ENCODE results near the gene CTNNB1.

DNA sequence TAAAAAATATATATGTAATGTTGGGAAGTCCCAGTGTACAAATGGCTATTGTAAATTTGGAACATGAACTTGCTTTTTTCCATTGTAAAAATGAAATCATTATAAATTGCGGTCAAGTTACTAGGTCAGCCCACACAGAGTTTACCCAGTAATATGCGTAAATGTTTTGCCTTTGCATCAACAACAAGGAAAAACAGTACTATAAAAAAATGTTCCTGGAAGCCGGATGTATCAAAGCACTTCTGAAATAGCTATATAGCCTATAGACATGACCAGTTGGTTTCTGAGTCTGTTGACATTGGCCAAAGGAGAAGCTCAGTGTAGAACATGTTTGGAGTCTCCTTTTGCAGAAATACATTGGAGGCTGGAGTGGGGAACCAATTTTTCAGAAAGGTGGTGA is 23.2 kb downstream of the CTNNB1 start:
- TF ChIP-seq, protein P1, sequence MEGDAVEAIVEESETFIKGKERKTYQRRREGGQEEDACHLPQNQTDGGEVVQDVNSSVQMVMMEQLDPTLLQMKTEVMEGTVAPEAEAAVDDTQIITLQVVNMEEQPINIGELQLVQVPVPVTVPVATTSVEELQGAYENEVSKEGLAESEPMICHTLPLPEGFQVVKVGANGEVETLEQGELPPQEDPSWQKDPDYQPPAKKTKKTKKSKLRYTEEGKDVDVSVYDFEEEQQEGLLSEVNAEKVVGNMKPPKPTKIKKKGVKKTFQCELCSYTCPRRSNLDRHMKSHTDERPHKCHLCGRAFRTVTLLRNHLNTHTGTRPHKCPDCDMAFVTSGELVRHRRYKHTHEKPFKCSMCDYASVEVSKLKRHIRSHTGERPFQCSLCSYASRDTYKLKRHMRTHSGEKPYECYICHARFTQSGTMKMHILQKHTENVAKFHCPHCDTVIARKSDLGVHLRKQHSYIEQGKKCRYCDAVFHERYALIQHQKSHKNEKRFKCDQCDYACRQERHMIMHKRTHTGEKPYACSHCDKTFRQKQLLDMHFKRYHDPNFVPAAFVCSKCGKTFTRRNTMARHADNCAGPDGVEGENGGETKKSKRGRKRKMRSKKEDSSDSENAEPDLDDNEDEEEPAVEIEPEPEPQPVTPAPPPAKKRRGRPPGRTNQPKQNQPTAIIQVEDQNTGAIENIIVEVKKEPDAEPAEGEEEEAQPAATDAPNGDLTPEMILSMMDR (IDR thresholded peaks at IDR 0.05): no peak
- TF ChIP-seq POLR2A (IDR thresholded peaks at IDR 0.05) (no peak), EP300 (IDR thresholded peaks at IDR 0.05) (no peak), POLR2AphosphoS5 (IDR thresholded peaks at IDR 0.05) (no peak)
